Spleen (tissue), 7 donors: ENCODE measurements around the gene LCK.

ENCODE experiments used
- CTCF ChIP-seq, 11 experiments: fragments of 200-600 bp in 7 of 11; fragments of 450-650 bp in 4 of 11; sonication (generic) in 4 of 11; IDR thresholded peaks in 8 of 11; conservative IDR thresholded peaks in 3 of 11; 1 replicate in 7 of 11; 2 replicates in 4 of 11; pipeline versions ENCODE4 v1.4.0 to v1.8.0; 2016 to 2021; ENCODE audit warnings: antibody characterized with exemption in 11 of 11, inconsistent platforms in 4 of 11, mild to moderate bottlenecking in 1 of 11
- POLR2A ChIP-seq, 3 donors: fragments of 450-650 bp; IDR thresholded peaks; one replicate each; pipeline ENCODE4 v1.5.1; 2017; ENCODE audit warnings: antibody characterized with exemption in 3 of 3, mild to moderate bottlenecking in 1 of 3
- donor health status: DM: no; HTN: no; CAD: no; lungs with moderate emphysema.
- donor health status: DM: no; HTN: no; CAD: no.
- donor health status: DM: no; HTN: no; CAD: no.

- TF ChIP-seq CTCF (IDR thresholded peaks at IDR 0.05 in 8 of 11, conservative IDR thresholded peaks at IDR 0.05 in 3 of 11) (no peak), POLR2A (IDR thresholded peaks at IDR 0.05) (no peak)
Observed at GRCh38 chr1:32208891-32209328, 42.2 kb upstream of the LCK start, which contains the start of gene DCDC2B.
